ENCODE measurements around the gene IGF2. TPM values are rescaled to one million over a fixed set of nuclear protein-coding genes. Genes with fewer than 3 reads are reported as not detected.

IGF2 gene
- total RNA-seq, 4 donors from 2014 or later = 8.2 to 19.8 (median 12.2) TPM

DNA sequence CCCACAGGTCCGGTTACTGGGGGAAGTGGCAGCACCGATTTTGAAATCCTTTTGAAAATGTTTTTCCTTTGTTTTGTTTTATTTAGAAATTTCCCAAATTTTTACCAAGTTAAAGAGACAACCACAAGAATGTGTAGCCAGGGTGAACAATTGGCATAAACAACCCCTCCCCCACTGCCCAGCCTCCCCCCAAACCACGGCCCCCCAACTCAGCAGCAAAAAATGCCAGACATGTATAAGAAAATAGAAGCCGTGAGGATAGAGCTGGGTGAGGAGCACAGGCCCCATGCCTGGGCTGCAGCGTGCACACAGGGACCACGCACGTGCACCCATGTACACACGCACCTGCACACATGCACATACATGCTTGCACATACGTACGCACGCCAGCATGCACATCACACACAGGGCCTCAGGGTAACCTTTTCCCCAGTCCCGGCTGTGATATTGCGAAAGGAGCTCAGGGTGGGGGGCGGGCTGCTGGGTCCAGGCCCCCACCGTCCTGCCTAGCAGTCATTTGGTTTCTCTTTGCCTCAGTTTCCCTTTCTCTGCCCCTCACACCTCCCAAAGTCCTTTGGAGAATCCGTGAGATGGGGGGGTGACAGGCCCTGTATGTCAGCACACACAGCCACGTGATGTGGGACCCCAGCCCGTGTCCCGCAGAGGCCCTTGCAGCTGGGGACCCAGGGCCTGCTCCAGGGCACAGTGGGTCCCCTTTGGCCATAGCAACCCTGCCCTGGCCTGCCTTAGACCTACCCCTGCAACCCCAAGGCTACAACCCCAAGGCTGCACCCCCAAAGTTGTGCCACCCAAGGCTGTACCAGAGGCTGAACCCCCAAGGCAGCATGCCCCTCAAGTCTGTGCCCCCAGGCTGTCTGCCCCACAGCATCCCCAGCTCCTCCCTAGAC lies 42.9 kb downstream of the IGF2 start:
- Histone ChIP-seq H3K27me3 (peaks cover 5% of the 10 kb centered on the region), H3K4me3 (no peak overlapping the region), H3K27ac (peak overlapping the region in 3 of 4 donors; percentile 29 to 75 (median 68)), H3K9me3 (no peaks in the 10 kb centered on the region), H3K36me3 (no peaks in the 10 kb centered on the region), H3K4me1 (peaks cover 0 to 34% (median 8%) of the 10 kb centered on the region in 4 donors)
- no peak for DNase-seq
- WGBS, 2 donors (ENCODE audit: low coverage in 1 of 2) = 87 to 92% methylated on average over 6 to 19 of the region's 19 CpGs
- TF ChIP-seq, protein P1, sequence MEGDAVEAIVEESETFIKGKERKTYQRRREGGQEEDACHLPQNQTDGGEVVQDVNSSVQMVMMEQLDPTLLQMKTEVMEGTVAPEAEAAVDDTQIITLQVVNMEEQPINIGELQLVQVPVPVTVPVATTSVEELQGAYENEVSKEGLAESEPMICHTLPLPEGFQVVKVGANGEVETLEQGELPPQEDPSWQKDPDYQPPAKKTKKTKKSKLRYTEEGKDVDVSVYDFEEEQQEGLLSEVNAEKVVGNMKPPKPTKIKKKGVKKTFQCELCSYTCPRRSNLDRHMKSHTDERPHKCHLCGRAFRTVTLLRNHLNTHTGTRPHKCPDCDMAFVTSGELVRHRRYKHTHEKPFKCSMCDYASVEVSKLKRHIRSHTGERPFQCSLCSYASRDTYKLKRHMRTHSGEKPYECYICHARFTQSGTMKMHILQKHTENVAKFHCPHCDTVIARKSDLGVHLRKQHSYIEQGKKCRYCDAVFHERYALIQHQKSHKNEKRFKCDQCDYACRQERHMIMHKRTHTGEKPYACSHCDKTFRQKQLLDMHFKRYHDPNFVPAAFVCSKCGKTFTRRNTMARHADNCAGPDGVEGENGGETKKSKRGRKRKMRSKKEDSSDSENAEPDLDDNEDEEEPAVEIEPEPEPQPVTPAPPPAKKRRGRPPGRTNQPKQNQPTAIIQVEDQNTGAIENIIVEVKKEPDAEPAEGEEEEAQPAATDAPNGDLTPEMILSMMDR (IDR thresholded peaks at IDR 0.05) = no peak
- no peak for TF ChIP-seq POLR2AphosphoS5 (IDR thresholded peaks at IDR 0.05)
- no peak for TF ChIP-seq POLR2A (IDR thresholded peaks at IDR 0.05)
- intact Hi-C loops (cut with DNase I; ENCODE audit: low total_unique reads) = no loop called here
- in situ Hi-C loops (cut with MboI; ENCODE audit: low pct_ligation_motif_present in 1 of 4, low pct_unique_long_range_greater_than_20kb in 1 of 4, low sequenced_read_pairs in 3 of 4) = no loop called here

DNA sequence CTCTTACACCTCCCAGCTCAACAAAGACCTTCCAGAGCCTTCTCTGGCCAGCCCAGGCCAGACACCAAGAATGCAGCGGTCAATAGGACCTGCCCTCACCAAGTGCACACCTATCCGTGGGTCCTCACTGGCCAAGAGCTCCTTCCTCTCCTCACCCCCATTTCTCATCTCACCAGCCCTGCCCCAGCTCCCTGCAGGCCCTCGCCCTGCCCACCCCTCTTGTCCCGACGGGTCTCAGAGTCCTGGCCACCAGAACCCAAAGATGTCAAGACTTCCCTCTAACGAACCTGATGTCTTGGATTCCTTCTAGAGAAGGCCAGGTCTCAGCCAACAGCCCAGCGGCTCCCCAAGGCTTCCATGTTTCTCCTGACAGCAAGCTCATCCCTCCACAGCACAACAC lies 43.6 kb downstream of the IGF2 start:
- 86 to 93% methylated on average over 3 to 7 of the region's 7 CpGs for WGBS, 2 donors (ENCODE audit: low coverage in 1 of 2)
- TF ChIP-seq POLR2AphosphoS5 (IDR thresholded peaks at IDR 0.05) (no peak), EP300 (IDR thresholded peaks at IDR 0.05; ENCODE audit: low read depth) (no peak)

DNA sequence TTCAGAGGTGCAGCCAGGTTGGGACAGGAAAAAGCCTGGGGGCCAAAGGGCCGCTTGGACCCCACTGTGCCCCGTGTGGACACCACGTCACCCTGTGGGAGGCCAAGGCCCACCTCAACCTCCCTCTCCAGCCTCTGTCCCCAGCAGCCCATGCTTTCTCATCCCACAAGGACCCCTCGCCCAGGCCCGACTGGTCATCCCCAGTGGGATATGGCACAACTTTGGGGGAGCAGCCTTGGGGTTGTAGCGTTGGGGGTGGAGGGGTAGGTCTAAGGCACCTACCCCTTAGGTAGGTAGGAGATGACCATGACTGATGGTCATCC lies 44.0 kb downstream of the IGF2 start:
- Histone ChIP-seq H3K36me3 (no peaks in the 10 kb centered on the region), H3K9me3 (no peaks in the 10 kb centered on the region), H3K4me3 (no peak overlapping the region), H3K27me3 (peaks cover 5% of the 10 kb centered on the region), H3K4me1 (peaks cover 0 to 29% (median 8%) of the 10 kb centered on the region in 4 donors), H3K27ac (no peak overlapping the region)
- TF ChIP-seq EP300 (IDR thresholded peaks at IDR 0.05; ENCODE audit: low read depth) (no peak), POLR2AphosphoS5 (IDR thresholded peaks at IDR 0.05) (no peak), POLR2A (IDR thresholded peaks at IDR 0.05) (no peak)
- TF ChIP-seq, protein P1 (IDR thresholded peaks at IDR 0.05) = no peak
- in situ Hi-C loops (cut with MboI; ENCODE audit: low pct_ligation_motif_present in 1 of 4, low pct_unique_long_range_greater_than_20kb in 1 of 4, low sequenced_read_pairs in 3 of 4) = no loop called here
- WGBS, 2 donors (ENCODE audit: low coverage in 1 of 2) = 80% methylated on average over 6 of the region's 6 CpGs; no CpG with 5 or more reads in 1 of the 2 donors
- intact Hi-C loops (cut with DNase I; ENCODE audit: low total_unique reads) = no loop called here
- no peak for DNase-seq

More for the DNA sequence above, 43.6 kb downstream of the IGF2 start:
- DNase-seq = no peak
- no peak overlapping the region for H3K4me3 ChIP-seq
- intact Hi-C loops (cut with DNase I; ENCODE audit: low total_unique reads) (no loop called here), in situ Hi-C loops (cut with MboI; ENCODE audit: low pct_ligation_motif_present in 1 of 4, low pct_unique_long_range_greater_than_20kb in 1 of 4, low sequenced_read_pairs in 3 of 4) (no loop called here)
- no peaks in the 10 kb centered on the region for H3K9me3 ChIP-seq
- peaks cover 5% of the 10 kb centered on the region for H3K27me3 ChIP-seq
- no peaks in the 10 kb centered on the region for H3K36me3 ChIP-seq
- H3K4me1 ChIP-seq = peaks cover 0 to 33% (median 8%) of the 10 kb centered on the region in 4 donors
- no peak overlapping the region for H3K27ac ChIP-seq

DNA sequence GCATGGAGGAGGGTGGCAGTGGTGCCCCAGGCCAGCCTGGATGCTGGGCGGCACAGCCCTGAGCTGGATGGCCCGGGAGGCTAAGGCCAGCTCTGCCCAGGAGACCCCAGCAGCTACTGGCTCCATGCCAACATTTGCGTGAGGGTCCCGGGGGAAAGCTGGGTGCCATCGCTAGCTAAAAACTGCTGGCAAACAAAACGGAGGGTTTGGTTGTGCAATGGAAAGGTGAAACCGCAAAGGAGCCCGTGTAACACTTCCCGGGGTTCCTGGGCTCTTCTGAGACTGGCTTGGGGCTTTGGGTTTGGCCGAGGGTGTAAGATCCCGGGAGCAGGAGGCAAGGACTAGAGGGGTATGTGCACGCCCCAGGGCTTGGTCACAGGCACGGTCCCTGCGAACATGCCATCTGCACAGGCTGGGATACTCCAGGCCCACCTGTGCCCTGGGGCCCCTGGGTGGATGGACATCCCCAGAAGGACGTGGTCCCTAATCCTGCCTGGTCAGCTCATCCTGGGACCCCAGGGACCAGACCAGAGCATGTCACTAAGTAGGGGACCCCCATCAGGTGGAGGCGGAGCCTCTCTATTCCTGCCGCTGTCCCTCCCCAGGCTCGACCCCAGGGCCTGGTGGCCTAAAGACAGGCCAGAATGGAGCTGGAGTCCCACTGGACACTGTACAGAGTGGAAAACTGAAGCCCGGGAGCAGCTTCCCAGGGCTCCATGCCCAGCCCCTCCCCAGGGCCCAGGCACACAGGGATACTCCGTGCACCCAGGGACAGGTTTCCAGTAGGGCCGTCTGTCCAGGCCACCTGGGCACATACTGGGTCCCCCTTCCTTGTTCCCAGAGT lies 44.6 kb downstream of the IGF2 start:
- H3K36me3 ChIP-seq = no peaks in the 10 kb centered on the region
- 82 to 85% methylated on average over 4 to 16 of the region's 21 CpGs for WGBS, 2 donors (ENCODE audit: low coverage in 1 of 2)
- H3K4me1 ChIP-seq = peaks cover 0 to 24% (median 8%) of the 10 kb centered on the region in 4 donors
- no peak overlapping the region for H3K4me3 ChIP-seq
- TF ChIP-seq EP300 (IDR thresholded peaks at IDR 0.05; ENCODE audit: low read depth) = no peak
- H3K27me3 ChIP-seq = peaks cover 5% of the 10 kb centered on the region
- H3K9me3 ChIP-seq = no peaks in the 10 kb centered on the region
- no peak for DNase-seq
- H3K27ac ChIP-seq = no peak overlapping the region
- in situ Hi-C loops (cut with MboI; ENCODE audit: low pct_ligation_motif_present in 1 of 4, low pct_unique_long_range_greater_than_20kb in 1 of 4, low sequenced_read_pairs in 3 of 4) = no loop called here
- intact Hi-C loops (cut with DNase I; ENCODE audit: low total_unique reads) = no loop called here
